SKM-1 (cell line): ENCODE measurements around the gene CGB8.
"Not testable (repeated sequence)": the region's sequence is repeated elsewhere in the genome, so short reads cannot be mapped to it uniquely, and the experiment has no call there.

Experiments used
- DNase-seq: peaks from one replicate; lab custom pipeline; 2025; ENCODE audit not compliant: unreplicated experiment; lab: John Stamatoyannopoulos, UW

CGB8 gene

GRCh38 chr19:49049011-49049410 lies at the start of gene CGB8:
CGB8 (minus strand) TSS chr19:49049111; CDS start chr19:49048739, 372 bp downstream.
- DNase-seq = not testable (repeated sequence)

GRCh38 chr19:49097453-49098288 lies 48.8 kb upstream of the CGB8 start:
- peak; percentile 30 for DNase-seq

GRCh38 chr19:49094505-49095482 lies 45.9 kb upstream of the CGB8 start:
- DNase-seq = no peak

GRCh38 chr19:49092686-49093085 lies 43.8 kb upstream of the CGB8 start:
- DNase-seq = no peak

GRCh38 chr19:49091391-49092038 lies 42.6 kb upstream of the CGB8 start:
- no peak for DNase-seq

- DNase-seq = no peak
These were observed 37.4 kb upstream of the CGB8 start for GRCh38 chr19:49086296-49086695.

GRCh38 chr19:49085868-49086232 lies 36.9 kb upstream of the CGB8 start:
- DNase-seq = no peak

- peak; percentile 59 for DNase-seq
These were observed 36.3 kb upstream of the CGB8 start, which contains the start of gene SNRNP70 for GRCh38 chr19:49085020-49085867. SNRNP70 (plus strand) TSS chr19:49085451; CDS start chr19:49086415, 964 bp downstream.

- no peak for DNase-seq
These were observed 35.5 kb upstream of the CGB8 start for GRCh38 chr19:49084206-49085019.

GRCh38 chr19:49081273-49081672 lies 32.4 kb upstream of the CGB8 start:
- DNase-seq = no peak

GRCh38 chr19:49080392-49080791 lies 31.5 kb upstream of the CGB8 start:
- DNase-seq = no peak

GRCh38 chr19:49074869-49075268 lies 26.0 kb upstream of the CGB8 start:
- not testable (repeated sequence) for DNase-seq

- no peak for DNase-seq
These were observed 24.8 kb upstream of the CGB8 start for GRCh38 chr19:49073514-49074378.

GRCh38 chr19:49071860-49072547 lies 23.1 kb upstream of the CGB8 start:
- DNase-seq = no peak

GRCh38 chr19:49070416-49070815 lies 21.5 kb upstream of the CGB8 start:
- DNase-seq = no peak

- no peak for DNase-seq
These were observed 20.1 kb upstream of the CGB8 start for GRCh38 chr19:49069026-49069425.

- DNase-seq = no peak
These were observed 18.6 kb upstream of the CGB8 start for GRCh38 chr19:49067554-49067953.
